ENCODE data around the gene HPCA.
"Not testable (repeated sequence)": the region's sequence is repeated elsewhere in the genome, so short reads cannot be mapped to it uniquely, and the experiment has no call there.

Gene HPCA

DNA sequence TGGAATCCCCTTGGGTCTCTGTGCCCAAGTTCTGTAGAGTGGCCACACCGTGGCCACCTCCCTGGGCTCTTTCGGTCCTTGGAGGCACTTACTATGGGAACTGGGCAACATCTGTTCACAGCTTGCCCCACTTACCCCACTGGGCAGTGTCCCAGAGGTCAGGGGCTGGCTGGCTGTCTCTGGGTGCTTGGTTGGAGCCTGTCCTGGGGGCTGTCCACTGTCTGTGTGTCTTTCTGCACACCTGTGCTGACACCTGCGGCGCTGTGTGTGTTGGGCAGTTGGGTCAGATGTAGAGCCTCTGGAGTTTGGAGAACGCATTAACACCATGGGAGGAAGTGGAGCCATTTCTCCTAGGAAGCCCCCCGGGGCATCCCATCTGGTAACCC lies 16.2 kb downstream of the HPCA start:
- no peak for DNase-seq (ENCODE audit: low read depth in 2 of 2)

GRCh38 chr1:32903991-32904785 lies 17.9 kb downstream of the HPCA start:
- DNase-seq (ENCODE audit: low read depth in 2 of 2) = no peak

DNA sequence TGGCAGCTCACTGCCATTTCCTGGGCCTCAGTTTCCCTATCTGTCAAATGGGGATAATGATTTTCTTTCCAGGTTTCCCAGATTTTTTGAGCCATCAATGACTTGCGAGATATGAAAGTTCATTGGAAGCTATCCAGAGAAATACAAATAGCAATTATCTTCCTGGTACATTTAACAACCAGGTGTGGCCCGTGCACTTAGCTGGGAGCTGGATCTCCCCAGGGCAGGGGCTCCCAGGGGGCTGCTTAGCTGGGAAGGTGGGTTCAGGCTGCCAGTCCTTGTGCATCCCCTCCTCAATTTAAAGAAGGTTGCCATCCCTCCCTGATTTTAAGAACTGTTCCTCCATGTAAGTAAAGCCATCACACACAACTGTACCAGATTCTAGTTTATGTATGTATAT lies 18.5 kb downstream of the HPCA start:
- no peak for DNase-seq (ENCODE audit: low read depth in 2 of 2)

GRCh38 chr1:32905588-32905987 lies 19.3 kb downstream of the HPCA start:
- not testable (repeated sequence) for DNase-seq (ENCODE audit: low read depth in 2 of 2)

DNA sequence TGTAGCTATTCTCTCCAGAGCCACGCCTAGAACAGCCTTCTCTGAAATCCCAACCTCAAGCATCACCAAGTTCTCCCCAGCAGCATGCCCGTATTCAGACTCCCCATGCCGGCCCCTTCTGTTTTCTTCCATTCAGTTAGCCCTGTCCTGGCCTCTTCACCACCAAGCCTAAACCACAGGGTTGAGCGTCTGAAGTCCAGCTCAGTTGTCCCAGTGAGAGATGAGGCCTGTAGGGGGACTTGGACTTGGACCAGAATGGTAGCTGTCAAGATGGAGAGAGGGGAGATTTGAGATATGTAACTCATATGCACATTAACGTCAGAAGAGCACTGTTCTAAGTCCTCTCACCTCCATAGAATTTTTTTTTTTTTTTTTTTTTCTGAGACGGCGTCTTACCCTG lies 20.4 kb downstream of the HPCA start:
- DNase-seq (ENCODE audit: low read depth in 2 of 2) = no peak

- no peak for DNase-seq (ENCODE audit: low read depth in 2 of 2)
Measured at GRCh38 chr1:32907435-32907834, 21.1 kb downstream of the HPCA start.

GRCh38 chr1:32910319-32910718 lies 24.0 kb downstream of the HPCA start:
- DNase-seq (ENCODE audit: low read depth in 2 of 2) = no peak

GRCh38 chr1:32915766-32916706 lies 29.7 kb downstream of the HPCA start:
- DNase-seq (ENCODE audit: low read depth in 2 of 2) = no peak

DNA sequence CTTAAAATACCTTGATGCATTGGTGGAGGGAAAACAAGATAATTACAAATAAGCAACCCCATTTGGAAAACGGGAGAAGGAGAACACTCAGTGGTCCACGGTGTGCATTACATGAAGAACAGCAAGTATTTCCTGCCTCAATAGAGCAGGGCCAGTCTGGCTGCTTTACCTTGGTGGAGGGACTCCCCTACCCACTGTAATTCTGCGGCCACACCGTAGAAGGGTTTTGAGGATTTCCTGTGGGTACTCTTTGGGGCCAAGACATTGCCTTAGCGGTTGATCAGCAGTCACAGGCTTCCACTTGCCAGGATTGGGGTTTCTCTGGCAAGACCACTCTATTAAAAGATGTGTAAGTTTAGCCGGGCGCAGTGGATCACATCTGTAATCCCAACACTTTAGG lies 31.2 kb downstream of the HPCA start:
- DNase-seq (ENCODE audit: low read depth in 2 of 2) = no peak

GRCh38 chr1:32918179-32918578 lies 31.9 kb downstream of the HPCA start:
- no peak for DNase-seq (ENCODE audit: low read depth in 2 of 2)

- DNase-seq (ENCODE audit: low read depth in 2 of 2) = no peak
Measured at GRCh38 chr1:32919811-32920733, 33.8 kb downstream of the HPCA start.

DNA sequence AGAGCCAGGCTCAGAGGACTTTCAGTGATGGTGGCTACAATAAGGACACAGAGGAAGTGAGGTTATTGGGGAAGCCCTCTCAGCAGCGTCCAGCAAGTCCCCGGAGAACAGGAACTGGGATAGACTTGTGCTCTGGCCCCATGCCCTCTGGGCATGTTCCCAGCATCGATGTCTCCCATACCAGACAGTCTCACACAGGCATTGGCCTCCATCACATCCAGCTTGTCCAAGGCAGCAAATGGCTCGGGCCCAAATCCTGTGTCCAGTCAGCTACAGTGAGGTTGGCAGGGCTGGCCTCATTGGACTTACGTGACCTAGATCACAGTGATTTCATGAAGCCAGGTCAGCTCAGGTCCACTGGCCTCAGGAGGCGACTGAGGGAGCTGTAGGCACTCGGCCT lies 34.5 kb downstream of the HPCA start:
- no peak for DNase-seq (ENCODE audit: low read depth in 2 of 2)

- DNase-seq (ENCODE audit: low read depth in 2 of 2) = no peak
Measured at GRCh38 chr1:32924881-32925344, 38.6 kb downstream of the HPCA start.

- DNase-seq (ENCODE audit: low read depth in 2 of 2) = no peak
Measured at GRCh38 chr1:32925403-32926162, 39.3 kb downstream of the HPCA start.

DNA sequence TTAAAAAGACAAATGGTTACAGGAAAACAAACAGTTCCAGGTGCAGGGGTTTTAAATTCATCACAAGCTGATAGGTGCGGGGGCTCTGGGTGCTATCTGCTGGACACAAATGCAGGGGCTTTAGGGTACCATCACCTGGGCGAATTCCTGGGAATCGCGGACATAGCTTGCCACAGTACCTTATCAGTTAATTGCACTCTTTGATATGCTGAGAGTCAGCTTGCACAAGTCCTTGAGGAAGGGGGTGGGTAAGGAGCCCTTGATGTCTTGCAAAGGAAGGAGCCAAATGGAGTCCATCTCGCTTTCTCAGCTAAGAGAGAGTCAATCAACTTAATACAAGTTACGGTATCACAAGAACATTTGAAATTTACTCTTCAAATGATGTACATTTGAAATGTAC lies 40.3 kb downstream of the HPCA start:
- DNase-seq (ENCODE audit: low read depth in 2 of 2) = no peak

GRCh38 chr1:32927441-32927840 lies 41.1 kb downstream of the HPCA start:
- DNase-seq (ENCODE audit: low read depth in 2 of 2) = no peak

- DNase-seq (ENCODE audit: low read depth in 2 of 2) = no peak
Measured at GRCh38 chr1:32928285-32928684, 42.0 kb downstream of the HPCA start.

DNA sequence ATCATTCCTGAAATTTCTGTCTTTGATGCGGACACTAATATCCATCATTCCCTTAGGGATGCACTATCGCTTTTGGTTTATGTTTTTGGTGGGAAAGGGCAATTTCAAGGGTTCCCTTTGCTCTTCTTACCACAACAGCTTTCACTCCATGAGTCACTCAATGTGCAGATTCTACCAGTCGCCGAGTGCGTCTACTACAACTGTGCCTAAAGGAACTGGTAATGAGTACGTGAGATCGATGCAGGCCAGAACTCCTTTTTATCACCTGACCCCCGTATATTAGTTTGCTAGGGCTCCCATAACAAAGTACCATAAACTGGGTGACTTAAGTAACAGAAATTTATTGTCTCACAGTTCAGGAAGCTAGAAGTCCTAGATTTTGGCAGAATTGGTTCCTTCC lies 42.4 kb downstream of the HPCA start:
- DNase-seq (ENCODE audit: low read depth in 2 of 2) = no peak

GRCh38 chr1:32929366-32929765 lies 43.1 kb downstream of the HPCA start:
- no peak for DNase-seq (ENCODE audit: low read depth in 2 of 2)

DNA sequence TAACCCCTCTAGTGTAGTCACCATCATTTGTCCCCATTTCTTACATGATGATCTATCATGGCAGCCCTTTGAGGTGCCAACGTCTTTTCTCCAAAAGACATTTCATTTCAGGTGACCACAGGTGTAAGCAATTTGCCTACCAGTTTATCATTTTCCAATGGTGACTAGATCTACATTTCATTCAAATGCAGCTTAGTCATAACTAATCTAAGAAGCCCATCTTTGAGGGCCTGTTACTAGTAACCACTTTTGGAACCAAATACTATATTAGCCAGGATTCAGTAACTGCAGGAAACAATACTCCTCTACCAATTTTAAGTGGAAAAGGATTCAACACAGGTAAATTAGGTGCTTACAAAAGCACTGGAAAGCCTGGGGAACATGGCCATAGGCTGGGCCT lies 45.5 kb downstream of the HPCA start:
- DNase-seq (ENCODE audit: low read depth in 2 of 2) = no peak

DNA sequence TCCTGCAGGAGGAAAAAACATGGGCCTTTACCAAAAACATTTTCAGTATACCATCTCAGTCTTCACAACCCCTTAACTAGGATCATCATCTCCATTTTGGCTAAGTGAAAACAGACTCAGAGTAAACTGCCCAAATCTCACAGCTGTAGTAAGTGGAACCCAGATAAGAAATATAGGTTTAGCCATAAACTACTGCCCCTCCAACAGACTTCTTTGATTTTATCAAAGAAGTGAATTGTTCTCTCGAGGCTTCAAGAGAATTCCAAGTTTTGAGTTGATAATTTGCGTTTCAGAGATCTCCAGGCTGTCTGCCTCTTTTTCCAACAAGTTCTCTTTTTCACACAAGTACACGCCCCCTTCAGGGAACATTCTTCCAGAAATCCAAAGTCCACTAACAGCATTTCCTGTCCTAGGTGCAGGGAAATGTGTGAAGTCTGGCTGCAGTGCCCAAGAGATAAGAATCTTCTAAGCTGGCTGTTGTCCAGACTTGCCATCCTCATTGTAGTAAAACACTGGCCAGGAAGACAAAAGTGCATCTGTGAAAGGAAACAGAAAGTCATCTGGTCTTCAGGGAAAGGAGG lies 47.5 kb downstream of the HPCA start:
- DNase-seq (ENCODE audit: low read depth in 2 of 2) = no peak
